CD4-positive, alpha-beta T cell treated with Interleukin-1 beta for 1 hour (primary cell): ENCODE measurements around the gene NEDD4L.

ENCODE experiments used
- DNase-seq, 2 donors: peaks; one replicate each; pipeline ENCODE4 v3.0.0-alpha.2; 2020 to 2022

NEDD4L gene

DNA sequence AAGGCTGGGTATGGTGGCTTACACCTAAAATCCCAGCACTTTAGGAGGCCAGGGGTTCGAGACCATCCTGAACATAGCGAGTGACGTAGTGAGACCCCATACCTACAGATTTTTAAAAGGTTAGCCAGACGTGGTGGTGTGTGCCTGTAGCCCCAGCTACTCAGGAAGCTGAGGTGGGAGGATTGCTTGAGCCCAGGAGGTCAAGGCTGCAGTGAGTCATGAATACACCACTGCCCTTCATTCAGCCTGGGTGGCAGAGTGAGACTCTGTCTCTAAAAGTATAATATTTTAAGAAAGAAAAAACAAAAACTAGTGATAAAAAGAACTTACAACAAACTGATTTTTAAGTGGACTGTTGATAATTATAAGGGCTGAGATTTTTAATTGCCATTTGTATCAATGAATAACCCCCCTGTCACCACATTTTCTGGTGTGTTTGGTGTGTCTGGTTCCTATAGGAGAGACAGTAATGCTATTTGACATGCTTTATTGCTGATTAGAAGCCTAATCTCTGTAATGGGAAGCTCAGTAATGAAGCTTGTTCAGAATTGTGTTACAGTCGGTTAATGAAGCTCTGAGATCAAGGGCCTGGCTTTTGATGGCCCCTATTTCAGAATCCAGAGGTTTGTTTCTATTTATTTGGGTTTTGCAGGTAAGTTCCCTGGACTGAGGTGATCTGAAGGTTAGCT is 147.0 kb downstream of the NEDD4L start:
- no peak for DNase-seq

DNA sequence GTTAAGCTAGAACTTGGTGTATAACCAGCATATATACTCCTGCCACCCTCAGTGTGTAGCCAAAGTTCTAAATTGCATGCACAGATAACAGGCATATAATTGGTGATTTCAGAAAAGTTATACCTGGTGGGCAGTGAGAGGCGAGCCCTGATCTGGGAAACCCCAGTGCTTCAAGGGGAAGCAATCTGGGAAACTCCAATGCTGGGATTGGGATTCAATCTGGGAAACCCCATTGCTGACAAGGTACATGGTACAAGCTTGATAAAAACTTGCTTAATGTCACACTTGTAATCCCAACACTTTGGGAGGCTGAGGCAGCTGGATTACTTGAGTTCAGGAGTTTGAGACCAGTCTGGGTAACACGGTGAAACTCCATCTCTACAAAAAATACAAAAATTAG is 147.6 kb downstream of the NEDD4L start:
- no peak for DNase-seq

DNA sequence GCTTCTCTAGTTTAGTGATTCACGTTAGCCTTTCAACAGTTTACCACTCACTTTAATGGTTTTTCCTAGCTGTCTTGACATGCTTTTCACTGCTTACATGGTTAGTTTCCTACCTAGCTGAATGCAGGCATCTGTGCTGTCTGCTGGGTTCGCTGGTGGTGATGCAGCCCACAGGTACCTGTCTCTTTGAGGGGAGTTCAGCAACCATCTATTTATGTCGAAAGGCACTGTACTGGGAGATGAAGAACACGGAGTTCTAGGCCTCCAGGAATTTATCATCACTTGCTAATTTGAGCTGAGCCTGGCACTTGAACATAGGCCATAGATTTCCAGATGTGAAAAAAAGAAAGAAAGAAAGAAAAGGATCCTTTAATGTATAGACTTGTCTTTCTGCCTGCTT is 148.5 kb downstream of the NEDD4L start:
- no peak for DNase-seq

DNA sequence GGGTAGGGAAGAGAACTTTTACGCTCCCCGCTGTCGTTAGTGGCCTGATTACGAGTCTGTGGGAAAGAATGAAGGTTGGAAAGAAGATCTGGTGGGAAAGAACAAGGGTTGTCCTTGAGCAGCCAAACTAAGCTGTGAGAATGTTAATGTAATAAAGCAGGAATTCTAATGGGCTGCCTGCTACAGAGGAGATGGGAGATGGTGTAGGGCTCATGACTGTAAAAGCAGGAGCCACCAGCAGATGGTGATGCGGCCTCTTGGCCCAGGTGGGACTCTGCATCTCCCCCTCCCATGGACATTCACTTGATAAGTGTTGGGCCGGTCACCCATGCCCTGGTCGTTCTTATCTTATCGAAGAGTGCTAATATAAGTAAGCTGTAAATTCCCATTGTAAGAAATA is 150.0 kb downstream of the NEDD4L start:
- DNase-seq: no peak

DNA sequence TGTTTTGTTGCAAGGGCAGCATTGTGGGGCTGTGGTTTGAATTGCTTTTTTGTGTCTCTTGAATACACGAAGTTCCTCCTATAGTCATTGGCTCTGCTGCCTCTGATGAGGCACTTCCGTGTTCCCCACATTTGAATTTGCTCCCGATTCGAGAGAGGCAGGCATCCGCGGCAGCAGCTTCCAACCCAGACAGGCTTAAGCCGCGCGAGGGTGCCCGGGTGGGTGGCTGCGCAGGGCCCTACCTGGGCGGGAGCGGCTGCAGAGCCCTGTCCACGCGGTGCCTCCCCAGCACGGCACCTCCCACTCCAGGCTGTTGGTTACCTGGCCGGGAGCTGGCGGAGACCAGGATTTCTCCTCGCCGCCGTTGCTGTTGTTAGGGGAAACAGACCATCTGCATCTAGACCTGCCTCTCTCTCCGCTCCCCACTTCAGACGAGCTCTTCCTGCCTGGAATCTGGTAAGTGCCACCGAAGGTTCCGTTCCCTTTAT is 151.3 kb downstream of the NEDD4L start:
- peak; percentile 4 to 20 for DNase-seq

DNA sequence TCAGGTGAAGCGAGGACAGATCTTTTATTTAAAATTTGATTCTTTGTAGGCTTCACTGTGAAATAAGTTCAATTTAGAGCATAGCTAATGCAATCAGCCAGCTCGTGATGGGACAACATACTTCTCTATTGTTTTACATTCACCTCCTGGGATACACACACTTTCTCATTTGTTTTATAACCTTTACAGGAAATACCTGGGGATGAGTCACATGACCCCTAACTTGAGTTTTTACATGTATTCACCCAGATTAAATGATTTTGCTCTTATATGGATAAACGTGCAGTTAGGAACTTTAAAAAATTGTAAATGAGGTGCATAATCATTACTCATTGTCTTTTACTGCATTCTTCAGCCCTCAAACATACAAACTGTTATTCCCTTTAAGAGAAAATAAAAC is 152.1 kb downstream of the NEDD4L start:
- no peak for DNase-seq

DNA sequence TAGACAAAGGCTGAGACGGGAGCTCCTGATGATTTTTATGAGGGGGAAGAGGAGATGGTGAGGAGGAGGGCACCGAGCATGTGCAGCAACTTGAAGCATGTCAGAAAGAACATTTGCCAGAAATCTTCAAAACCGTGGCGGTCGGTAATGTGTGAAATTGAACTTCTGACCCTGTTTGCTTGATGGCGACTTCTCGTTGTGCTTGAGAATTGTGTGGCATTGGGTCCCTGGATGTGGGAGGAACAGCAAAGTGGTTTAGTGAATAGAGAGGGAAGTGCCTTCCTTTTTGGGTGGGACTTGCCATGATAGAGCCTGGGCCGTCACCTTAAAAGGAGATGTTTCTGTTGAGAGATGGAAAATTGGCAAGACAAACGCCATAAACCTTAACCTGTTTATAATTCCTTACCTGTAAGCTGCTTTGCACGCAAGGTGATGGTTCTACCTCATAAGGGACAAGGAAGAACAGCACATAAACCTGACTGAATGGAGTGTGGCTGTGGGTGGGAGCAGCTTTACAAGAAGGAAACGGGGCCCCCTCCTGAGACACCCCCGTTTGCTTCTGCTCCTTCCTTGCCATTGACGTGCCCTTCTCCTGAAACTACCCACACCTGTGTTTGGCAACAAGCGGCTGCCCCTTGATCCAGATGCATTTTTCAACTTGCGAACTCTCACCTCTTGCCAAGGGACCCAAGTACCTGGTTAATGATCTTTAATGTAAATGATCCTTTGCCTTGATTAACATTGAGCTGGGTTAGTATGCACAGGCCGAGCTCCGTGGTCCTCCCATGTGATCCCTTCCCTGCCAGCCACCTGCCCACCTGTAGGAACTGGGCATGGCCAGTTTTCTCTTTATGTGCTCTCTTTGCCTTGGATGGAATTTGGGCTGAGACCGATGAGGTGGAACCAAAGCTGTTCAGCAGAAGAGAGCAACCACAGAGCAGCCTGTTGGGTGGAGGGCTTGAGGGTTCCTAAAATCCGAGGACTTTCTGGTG is 153.2 kb downstream of the NEDD4L start:
- DNase-seq: no peak

DNA sequence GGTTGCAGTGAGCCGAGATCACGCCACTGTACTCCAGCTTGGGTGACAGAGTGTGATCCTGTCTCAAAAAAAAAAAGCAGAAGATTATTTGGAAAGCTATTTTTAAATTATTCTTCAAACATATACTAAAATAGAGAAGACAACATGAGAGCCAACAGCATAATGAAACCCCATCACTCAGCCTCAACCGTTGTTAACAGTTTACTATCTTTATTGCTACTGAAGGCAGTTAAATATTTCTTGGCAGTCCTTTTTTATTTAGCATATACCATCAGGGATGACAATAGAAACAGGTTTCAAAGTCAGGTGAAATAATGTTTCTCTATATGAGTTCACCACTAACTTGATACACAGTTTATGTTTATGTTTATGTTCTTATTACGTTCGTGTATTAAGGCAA is 157.2 kb downstream of the NEDD4L start:
- no peak for DNase-seq

DNA sequence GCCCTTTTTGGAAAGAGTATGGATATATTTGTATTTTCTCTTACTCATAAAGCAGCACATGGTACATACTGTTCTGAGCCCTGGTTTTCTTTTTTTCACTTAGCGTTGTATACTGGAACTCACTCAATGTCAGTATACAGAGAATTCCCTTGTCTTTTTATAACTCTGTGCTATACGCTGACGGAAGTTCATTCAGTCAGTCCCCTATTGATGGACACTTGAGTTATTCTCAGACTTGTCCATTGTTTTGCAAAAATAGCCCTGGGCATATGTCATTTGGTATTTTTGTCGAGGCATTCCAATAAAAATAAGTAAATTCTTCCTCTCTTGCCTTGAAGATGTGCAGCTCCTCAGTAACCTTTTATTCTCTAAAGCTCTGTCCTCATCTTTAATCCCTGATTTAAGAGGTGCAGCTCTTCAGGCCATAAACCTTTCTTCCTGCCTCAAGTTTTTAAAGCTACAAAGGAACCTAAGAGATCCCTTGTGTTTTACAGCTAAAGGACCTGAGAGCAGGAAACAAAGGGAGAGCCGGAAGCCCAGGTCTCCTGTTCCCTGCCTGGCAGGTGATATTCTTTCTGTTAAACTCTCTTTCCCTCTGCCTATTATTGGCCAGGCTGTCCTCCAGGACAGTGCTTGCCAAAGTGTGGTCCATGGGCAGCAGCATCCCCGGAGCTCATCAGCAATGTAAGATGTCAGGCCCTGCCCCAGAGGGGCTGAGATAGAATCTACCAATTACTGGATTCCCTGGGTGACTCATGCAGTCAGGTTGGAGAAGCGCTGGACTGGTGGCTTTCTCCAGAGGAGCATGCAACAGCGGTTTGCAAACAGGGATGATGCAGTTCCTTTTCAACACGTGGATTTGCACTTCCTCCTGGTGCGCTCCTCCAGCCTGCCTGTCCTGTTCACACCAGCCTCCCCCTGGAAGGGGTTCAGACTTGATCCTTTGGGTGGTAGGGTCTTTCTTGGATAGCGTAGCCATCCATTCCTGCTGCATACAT is 158.0 kb downstream of the NEDD4L start:
- no peak for DNase-seq

DNA sequence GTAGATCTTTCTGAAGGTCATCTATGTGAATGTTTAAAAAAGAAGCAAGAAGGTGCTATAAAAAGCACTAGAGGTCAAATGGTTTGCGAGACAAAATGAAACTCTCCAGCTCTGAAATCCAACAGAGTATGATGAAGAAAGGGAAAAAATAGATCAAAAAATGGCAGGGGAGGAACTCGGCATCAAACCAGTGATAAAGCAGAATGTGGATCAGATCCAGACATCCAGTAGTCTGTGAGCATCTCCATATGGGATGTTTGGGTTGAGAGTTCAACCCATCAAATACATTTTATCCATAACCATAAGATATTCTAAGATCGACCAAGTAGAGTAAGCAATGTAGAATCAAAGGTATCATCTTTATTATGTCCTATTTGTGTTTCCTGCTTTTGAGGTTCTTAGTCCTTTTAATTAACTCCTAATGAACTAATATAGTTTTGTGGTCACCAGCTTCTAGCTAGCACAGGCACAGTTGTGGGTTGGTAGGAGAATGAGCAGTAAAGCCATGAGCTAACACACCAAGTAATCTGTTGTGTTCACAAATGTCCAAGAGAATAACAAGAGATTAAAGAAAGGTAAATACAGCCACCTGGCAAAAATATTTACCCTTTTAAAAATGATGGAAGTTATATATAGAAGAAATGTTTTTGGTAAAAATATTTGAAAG is 160.9 kb downstream of the NEDD4L start:
- no peak for DNase-seq

DNA sequence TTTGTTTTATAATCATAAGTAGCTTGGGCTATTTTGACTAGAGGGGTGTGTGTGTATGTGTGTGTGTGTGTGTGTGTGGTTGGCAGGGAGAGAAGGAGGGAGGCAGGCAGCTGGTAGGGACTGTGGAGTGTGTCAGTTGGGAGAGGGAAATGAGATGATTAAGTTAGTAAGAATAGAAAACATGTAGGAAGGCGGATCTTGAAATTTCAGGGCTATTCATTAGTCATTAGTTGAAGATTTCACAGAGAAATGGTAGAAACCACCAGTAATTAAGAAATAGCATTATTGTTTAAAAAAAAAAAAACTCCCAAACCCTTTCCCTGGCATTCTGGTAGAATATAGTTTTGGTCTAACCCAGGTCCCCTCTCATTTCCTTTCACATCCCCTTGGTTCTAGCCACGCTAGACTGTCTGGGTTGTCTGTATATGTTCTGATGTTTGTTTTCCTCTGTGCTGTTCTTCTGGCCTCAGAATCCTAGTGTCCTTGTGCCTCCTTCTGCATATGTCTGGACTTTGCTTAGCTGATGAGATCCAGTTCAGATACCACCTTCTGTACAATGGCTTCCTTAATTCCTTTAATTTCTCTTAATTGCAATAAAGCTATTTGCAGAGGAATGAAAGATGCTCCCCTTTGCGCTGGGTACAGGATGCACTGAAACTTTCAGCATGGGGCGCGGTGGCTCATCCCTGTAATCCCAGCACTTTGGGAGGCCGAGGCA is 161.6 kb downstream of the NEDD4L start:
- no peak for DNase-seq

DNA sequence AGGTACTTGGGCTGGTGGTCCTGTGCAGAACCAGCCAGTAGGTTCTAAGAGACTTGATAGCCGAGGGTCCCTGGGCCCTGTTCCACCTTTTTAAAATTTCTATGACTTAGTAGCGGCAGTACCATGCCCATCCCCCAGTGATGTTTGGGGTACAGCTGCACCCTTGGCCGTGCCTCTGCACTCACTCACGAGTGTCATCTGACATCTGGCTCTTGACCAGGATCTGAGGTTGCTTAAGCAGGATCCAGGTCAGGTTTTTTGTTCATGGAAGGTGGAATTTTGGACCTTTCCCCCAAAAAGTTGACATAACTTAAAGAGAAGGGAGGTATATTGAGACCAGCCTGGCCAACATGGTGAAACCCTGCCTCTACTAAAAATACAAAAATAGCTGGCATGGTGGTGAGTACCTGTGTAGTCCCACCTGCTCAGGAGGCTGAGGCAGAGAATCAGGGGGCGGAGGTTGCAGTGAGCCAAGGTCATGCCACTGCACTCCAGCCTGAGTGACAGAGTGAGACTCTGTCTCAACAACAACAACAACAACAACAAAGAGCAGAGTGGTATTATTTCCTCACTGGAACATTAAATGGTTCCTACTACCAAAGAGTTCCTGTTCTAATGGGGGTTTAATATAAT is 163.6 kb downstream of the NEDD4L start:
- DNase-seq: no peak

DNA sequence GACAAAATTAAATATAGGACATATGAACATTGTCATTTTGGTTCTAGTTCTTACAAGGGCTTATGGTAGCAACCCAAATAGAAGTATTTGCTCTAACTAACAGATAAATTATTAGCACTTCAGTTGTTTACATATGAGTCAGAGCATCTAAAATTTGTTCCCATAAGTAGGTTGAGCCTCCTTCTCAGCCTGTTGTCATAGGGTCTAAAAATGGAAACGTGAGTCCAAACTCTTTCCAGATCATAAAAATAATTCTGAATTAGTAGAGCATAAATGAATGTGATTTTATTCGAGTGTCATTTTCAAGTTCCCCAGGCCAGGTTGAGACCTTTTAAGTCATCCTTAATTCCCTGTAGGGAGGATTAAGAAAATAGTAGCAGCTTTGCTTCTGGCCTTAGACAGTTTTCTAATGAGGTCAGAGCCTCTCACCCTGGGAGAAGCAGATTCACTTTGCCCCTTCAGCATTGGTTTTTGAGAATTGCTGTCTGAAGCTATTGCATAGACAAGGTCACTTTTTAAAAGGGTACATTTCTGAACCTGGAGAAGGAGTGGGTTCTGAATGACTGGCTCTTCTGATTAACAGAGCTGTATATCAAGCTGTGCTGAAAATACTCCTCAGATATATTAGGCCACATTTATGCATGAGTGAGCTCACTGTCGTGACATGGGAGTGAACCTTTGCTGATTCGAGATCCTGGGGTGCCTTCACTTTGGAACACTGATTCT is 164.3 kb downstream of the NEDD4L start:
- no peak for DNase-seq

DNA sequence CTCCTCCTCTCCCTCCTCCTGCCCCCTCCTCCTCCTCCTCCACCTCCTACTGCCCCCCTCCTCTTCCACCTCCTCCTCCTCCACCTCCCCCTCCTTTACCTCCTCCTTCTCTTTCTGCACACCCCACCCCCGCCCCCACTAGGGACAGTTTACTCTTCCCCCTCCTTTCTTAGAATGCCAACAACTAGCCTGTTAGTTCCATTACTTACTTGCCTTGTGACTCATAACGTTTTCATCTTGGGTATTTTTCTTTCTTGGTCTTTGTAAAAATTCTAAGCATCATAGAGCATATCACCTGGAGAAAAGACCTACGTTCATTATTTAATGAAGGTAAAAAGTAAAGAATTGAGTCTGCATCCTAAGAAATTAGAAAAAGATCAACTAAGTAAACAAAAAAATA is 165.3 kb downstream of the NEDD4L start:
- DNase-seq: no peak

DNA sequence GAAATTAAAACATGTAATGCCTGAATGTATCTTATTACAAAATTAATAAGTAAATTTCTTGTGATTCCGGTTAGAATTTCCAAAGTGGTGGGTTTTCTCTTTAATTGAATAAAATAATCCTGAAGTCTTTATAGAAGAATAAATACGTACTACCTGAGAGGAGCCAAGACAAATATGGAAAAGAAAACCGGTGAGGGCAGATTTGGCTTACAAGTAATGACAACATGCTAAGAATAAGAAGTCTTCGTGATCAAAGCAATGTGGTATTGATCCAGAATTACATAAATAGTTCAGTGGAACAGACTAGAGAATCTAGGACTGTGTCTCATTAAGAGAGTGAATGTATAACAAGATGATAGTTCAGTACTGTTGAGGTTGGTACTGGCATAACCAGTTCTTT is 167.5 kb downstream of the NEDD4L start:
- DNase-seq: no peak

DNA sequence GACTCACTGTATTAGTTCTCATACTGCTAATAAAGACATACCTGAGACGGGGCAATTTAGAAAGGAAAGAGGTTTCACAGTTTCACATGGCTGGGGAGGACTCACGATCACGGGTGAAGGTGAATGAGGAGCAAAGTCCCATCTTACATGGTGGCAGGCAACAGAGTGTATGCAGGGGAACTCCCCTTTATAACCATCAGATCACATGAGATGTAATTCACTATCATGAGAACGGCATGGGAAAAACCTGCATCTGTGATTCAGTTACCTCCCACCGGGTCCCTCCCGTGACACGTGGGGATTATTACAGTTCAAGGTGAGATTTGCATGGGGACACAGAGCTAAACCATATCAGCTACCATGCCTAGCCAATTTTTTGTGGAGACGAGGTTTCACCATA is 168.2 kb downstream of the NEDD4L start:
- DNase-seq: no peak

DNA sequence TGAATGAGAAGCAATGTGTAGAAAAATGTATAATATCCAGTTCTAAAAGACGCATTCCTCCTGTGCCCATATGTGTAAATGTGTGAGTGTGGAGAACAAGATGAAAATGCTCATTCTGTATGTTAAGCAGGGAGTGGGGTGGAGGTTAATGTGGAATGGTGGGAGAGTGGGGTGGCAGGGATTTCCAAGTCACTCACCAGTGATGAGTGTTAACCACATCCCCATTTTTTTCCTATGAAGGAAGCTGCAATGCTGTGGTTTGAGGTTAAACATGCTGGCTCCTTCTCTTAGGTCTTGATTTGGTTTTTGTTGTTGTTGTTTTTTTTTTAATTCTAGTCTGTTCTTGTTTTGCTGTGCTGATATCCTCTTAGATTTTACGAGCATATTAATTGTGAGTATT is 169.4 kb downstream of the NEDD4L start:
- DNase-seq: peak in 1 of 2 donors; percentile 11

DNA sequence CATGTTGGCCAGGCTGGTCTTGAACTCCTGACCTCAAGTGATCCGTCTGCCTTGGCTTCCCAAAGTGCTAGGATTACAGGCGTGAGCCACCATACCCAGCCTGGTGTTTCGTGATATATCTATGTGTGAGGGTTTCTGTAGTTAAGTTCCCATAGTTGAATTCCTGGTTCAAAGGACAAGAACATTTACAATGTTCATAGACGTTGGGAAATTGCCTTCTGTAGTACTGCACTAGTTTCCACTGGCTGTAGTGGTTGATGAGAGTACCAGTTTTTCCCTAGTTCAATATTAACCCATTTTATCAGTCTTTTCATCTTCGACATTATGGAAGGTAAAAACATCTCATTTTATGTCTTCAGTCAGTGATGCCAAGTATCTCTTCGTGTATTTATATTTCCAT is 171.0 kb downstream of the NEDD4L start:
- DNase-seq: no peak

DNA sequence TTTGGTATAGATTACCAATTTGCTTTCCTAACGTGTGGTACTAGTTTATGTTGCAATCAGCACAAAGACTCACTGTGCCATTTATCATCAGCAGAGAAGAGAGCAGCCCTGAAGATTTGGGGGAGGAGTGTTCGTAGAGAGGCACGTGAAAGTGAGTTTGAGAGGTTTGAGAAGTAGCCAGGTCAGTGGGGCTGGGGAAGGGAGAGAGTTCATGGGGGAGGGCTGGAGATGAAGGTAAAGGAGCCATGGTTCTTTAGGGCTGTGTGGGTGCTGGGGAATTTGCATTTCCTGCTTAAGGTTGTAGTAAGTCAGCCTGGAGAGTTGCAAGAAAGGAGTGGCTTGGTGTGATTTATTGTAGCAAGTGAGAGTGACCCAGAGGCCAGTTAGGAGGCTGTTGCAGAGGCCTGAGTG is 172.1 kb downstream of the NEDD4L start:
- no peak for DNase-seq

DNA sequence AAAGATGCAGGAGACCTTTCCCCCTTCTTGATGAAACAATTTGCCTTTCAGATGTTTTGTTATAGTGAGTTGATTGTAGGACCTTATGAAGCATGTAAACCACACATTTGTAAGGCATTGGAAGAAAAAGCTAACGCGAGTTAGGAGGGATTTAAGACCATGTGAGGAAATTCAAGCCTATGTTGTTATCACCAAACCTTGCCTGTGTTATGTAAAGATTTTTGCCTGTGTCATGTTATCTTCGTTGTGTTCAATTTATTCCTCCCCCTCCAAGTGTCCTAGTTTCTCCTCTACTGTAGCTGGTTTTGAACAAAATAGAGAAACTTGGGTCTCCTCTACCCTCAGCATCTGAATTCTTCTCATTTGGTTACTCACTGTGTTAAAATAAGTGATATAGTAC is 173.0 kb downstream of the NEDD4L start:
- DNase-seq: no peak
